GM18517 (cell line): ENCODE results near the gene KLK1.
"Not testable (repeated sequence)": the region's sequence is repeated elsewhere in the genome, so short reads cannot be mapped to it uniquely, and the experiment has no call there.

Experiments
- ATAC-seq: cut with Tn5 transposase; IDR thresholded peaks from one replicate; pipeline ENCODE4 v1.9.1; 2021; ENCODE audit warnings: mild to moderate bottlenecking, moderate library complexity; ENCODE audit not compliant: unreplicated experiment

The KLK1 gene

DNA sequence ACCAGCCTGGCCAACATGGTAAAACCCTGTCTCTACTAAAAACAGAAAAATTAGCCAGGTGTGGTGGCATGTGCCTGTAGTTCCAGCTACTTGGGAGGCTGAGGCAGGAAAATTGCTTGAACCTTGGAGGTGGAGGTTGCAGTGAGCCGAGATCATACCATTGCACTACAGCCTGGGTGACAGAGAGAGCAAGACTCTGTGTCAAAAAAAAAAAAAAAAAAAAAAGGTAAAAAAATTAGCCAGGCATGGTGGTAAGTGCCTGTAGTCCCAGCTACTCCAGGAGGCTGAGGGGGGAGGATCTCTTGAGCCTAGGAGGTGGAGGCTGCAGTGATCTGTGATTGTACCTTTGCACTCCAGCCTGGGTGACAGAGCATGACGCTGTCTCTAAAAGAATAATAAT is 53.4 kb downstream of the KLK1 start, which contains the start of gene GPR32:
Gene GPR32 (plus strand): TSS at position 301 of the 400 bp plus-strand sequence. CDS start 137 bp downstream, outside the sequence.
- not testable (repeated sequence) for ATAC-seq
